ENCODE measurements around the gene TBC1D16. TPM values are rescaled to one million over a fixed set of nuclear protein-coding genes. Genes with fewer than 3 reads are reported as not detected.

The TBC1D16 gene
- total and polyA plus RNA-seq, 2 donors from 2014 or later, result 9.1 to 68.0 TPM

- no peaks in the 10 kb centered on the region for H3K9me3 ChIP-seq (ENCODE audit: control insufficient read depth in 2 of 3, insufficient read depth in 1 of 3, low read length in 3 of 3)
- H3K4me1 ChIP-seq (ENCODE audit: control insufficient read depth in 2 of 3, insufficient read depth in 2 of 3, low read depth in 1 of 3, low read length in 3 of 3), result peaks cover 0 to 7% (median 0%) of the 10 kb centered on the region in 3 donors
- peaks cover 0 to 18% (median 0%) of the 10 kb centered on the region in 3 donors for H3K36me3 ChIP-seq (ENCODE audit: control insufficient read depth in 2 of 3, insufficient read depth in 3 of 3, low read length in 3 of 3)
- no peak for TF ChIP-seq CTCF (IDR thresholded peaks at IDR 0.05; ENCODE audit: borderline replicate concordance, extremely low read depth, insufficient read depth)
- H3K27me3 ChIP-seq (ENCODE audit: control insufficient read depth, insufficient read depth, low read length), result no peaks in the 10 kb centered on the region
- H3K27ac ChIP-seq (ENCODE audit: low read depth in 2 of 2, low read length in 2 of 2), result no peak overlapping the region
- FAIRE-seq (no peak), DNase-seq (peak in 2 of 5 donors; percentile 62 to 64)
- intact Hi-C loops (cut with DNase I), result no loop called here
- H3K9ac ChIP-seq (ENCODE audit: low read length in 3 of 3), result no peak overlapping the region
- no peak overlapping the region for H3K4me3 ChIP-seq (ENCODE audit: low read length in 3 of 3)
Observed at GRCh38 chr17:79937391-79938335, 98.0 kb downstream of the TBC1D16 start.

- FAIRE-seq (no peak), DNase-seq (peak in 2 of 5 donors; percentile 54 to 76)
- H3K36me3 ChIP-seq (ENCODE audit: control insufficient read depth in 2 of 3, insufficient read depth in 3 of 3, low read length in 3 of 3), result peaks cover 0 to 18% (median 0%) of the 10 kb centered on the region in 3 donors
- H3K27me3 ChIP-seq (ENCODE audit: control insufficient read depth, insufficient read depth, low read length), result no peaks in the 10 kb centered on the region
- no peak for TF ChIP-seq CTCF (IDR thresholded peaks at IDR 0.05; ENCODE audit: borderline replicate concordance, extremely low read depth, insufficient read depth)
- no peak overlapping the region for H3K4me3 ChIP-seq (ENCODE audit: low read length in 3 of 3)
- intact Hi-C loops (cut with DNase I), result no loop called here
- no peaks in the 10 kb centered on the region for H3K9me3 ChIP-seq (ENCODE audit: control insufficient read depth in 2 of 3, insufficient read depth in 1 of 3, low read length in 3 of 3)
- H3K9ac ChIP-seq (ENCODE audit: low read length in 3 of 3), result no peak overlapping the region
- H3K4me1 ChIP-seq (ENCODE audit: control insufficient read depth in 2 of 3, insufficient read depth in 2 of 3, low read depth in 1 of 3, low read length in 3 of 3), result peaks cover 0 to 2% (median 0%) of the 10 kb centered on the region in 3 donors
- H3K27ac ChIP-seq (ENCODE audit: low read depth in 2 of 2, low read length in 2 of 2), result no peak overlapping the region
Observed at GRCh38 chr17:79936641-79937381, 98.9 kb downstream of the TBC1D16 start.

GRCh38 chr17:79936050-79936449 is 99.6 kb downstream of the TBC1D16 start:
- Histone ChIP-seq H3K27ac (ENCODE audit: low read depth in 2 of 2, low read length in 2 of 2) (no peak overlapping the region), H3K27me3 (ENCODE audit: control insufficient read depth, insufficient read depth, low read length) (no peaks in the 10 kb centered on the region), H3K9me3 (ENCODE audit: control insufficient read depth in 2 of 3, insufficient read depth in 1 of 3, low read length in 3 of 3) (no peaks in the 10 kb centered on the region), H3K36me3 (ENCODE audit: control insufficient read depth in 2 of 3, insufficient read depth in 3 of 3, low read length in 3 of 3) (peaks cover 0 to 18% (median 0%) of the 10 kb centered on the region in 3 donors), H3K9ac (ENCODE audit: low read length in 3 of 3) (no peak overlapping the region), H3K4me1 (ENCODE audit: control insufficient read depth in 2 of 3, insufficient read depth in 2 of 3, low read depth in 1 of 3, low read length in 3 of 3) (peaks cover 0 to 2% (median 0%) of the 10 kb centered on the region in 3 donors), H3K4me3 (ENCODE audit: low read length in 3 of 3) (no peak overlapping the region)
- intact Hi-C loops (cut with DNase I), result no loop called here
- no peak for TF ChIP-seq CTCF (IDR thresholded peaks at IDR 0.05; ENCODE audit: borderline replicate concordance, extremely low read depth, insufficient read depth)
- peak in 2 of 5 donors; percentile 51 to 64 for DNase-seq
- FAIRE-seq, result no peak
